IMR-90 (cell line): Measurements from ENCODE around the gene KIF25. TPM values are rescaled to one million over a fixed set of nuclear protein-coding genes. Genes with fewer than 3 reads are reported as not detected.

Experiments
- ATAC-seq: fragments of 200-7000 bp; cut with Tn5 transposase; 2 replicates; pipeline ENCODE4 v1.9.1; 2020; ENCODE audit warnings: low read depth, mild to moderate bottlenecking, moderate library complexity
- BruUV-seq: library from RNA; stranded (reverse); fragments of 400-500 nt; replicated peaks from 2 replicates; lab custom pipeline; 2021; lab: Mats Ljungman, UMichigan
- CTCF ChIA-PET: fragments of 300-600 bp; formaldehyde crosslinking; extraction: SDS; loops from one replicate; lab custom pipeline; 2021; ENCODE audit warnings: antibody characterized with exemption; lab: Yijun Ruan, JAX
- POLR2A ChIA-PET: fragments of 300-600 bp; sonication (Branson Sonifier 250); formaldehyde crosslinking; loops from one replicate; lab custom pipeline; 2022; ENCODE audit warnings: antibody characterized with exemption; ENCODE audit not compliant: unreplicated experiment; lab: Charles Lee
- DNase-seq: peaks from one replicate; pipeline ENCODE4 v3.0.0; 2013
- H2AFZ ChIP-seq: replicated peaks from 2 replicates; pipeline ENCODE3; 2013; ENCODE audit warnings: low read length, mild to moderate bottlenecking; ENCODE audit not compliant: poor library complexity
- H2AK5ac ChIP-seq: 2 replicates; pipeline ENCODE4 v1.6.1; 2013; ENCODE audit warnings: low read depth, low read length, inconsistent platforms
- H2AK9ac ChIP-seq: replicated peaks from 2 replicates; pipeline ENCODE3; 2013; ENCODE audit warnings: mild to moderate bottlenecking, low read depth, low read length, moderate library complexity; ENCODE audit not compliant: poor library complexity
- H2BK120ac ChIP-seq: 2 replicates; pipeline ENCODE4 v1.6.1; 2013; ENCODE audit warnings: low read depth, low read length, inconsistent platforms
- H2BK15ac ChIP-seq: 3 replicates; pipeline ENCODE4 v1.6.1; 2013; ENCODE audit warnings: low read depth, low read length, inconsistent platforms
- H2BK20ac ChIP-seq: 2 replicates; pipeline ENCODE4 v1.6.1; 2013; ENCODE audit warnings: low read depth, mild to moderate bottlenecking, inconsistent platforms, low read length, moderate library complexity
- H2BK5ac ChIP-seq: 2 replicates; pipeline ENCODE4 v1.6.1; 2013; ENCODE audit warnings: mild to moderate bottlenecking, low read depth, low read length, inconsistent platforms; ENCODE audit not compliant: poor library complexity, severe bottlenecking
- H3K14ac ChIP-seq: replicated peaks from 2 replicates; pipeline ENCODE4 v1.6.1; 2013; ENCODE audit warnings: low read depth, low read length, inconsistent platforms
- H3K18ac ChIP-seq: 2 replicates; pipeline ENCODE4 v1.6.1; 2013; ENCODE audit warnings: low read depth, low read length, control low read depth
- H3K23ac ChIP-seq: 2 replicates; pipeline ENCODE4 v1.6.1; 2013; ENCODE audit warnings: low read depth, low read length, inconsistent platforms
- H3K27ac ChIP-seq: 2 replicates; pipeline ENCODE4 v1.5.1; 2013; ENCODE audit warnings: mild to moderate bottlenecking, control low read depth, low read length; ENCODE audit not compliant: insufficient read depth
- H3K27me3 ChIP-seq: 2 replicates; pipeline ENCODE4 v1.6.1; 2013; ENCODE audit warnings: low read length; ENCODE audit not compliant: control insufficient read depth, insufficient read depth
- H3K36me3 ChIP-seq: 2 replicates; pipeline ENCODE4 v1.6.1; 2013; ENCODE audit warnings: low read length, mixed read lengths; ENCODE audit not compliant: control insufficient read depth, insufficient read depth
- H3K4ac ChIP-seq: 2 replicates; pipeline ENCODE4 v1.6.1; 2013; ENCODE audit warnings: low read depth, low read length, inconsistent platforms
- H3K4me1 ChIP-seq: 2 replicates; pipeline ENCODE4 v1.6.1; 2013; ENCODE audit warnings: low read length, mixed read lengths; ENCODE audit not compliant: control insufficient read depth, insufficient read depth
- H3K4me2 ChIP-seq: 2 replicates; pipeline ENCODE4 v1.6.1; 2013; ENCODE audit warnings: low read depth, mild to moderate bottlenecking, control low read depth, low read length, moderate library complexity
- H3K4me3 ChIP-seq: 2 replicates; pipeline ENCODE4 v1.5.1; 2013; ENCODE audit warnings: low read depth, mild to moderate bottlenecking, control low read depth, low read length, moderate library complexity; ENCODE audit not compliant: insufficient read depth
- H3K56ac ChIP-seq: 2 replicates; pipeline ENCODE4 v1.6.1; 2013; ENCODE audit warnings: low read length, inconsistent platforms; ENCODE audit not compliant: insufficient read depth; ENCODE audit errors: extremely low read depth
- H3K79me1 ChIP-seq, 2 experiments: 2 replicates each; pipeline ENCODE4 v1.6.1; 2013; ENCODE audit warnings: low read length in 2 of 2, inconsistent platforms in 1 of 2, low read depth in 1 of 2
- H3K9ac ChIP-seq: 2 replicates; pipeline ENCODE4 v1.6.1; 2013; ENCODE audit warnings: low read depth, low read length, control low read depth
- H3K9me1 ChIP-seq: 2 replicates; pipeline ENCODE4 v1.6.1; 2013; ENCODE audit warnings: low read length, inconsistent platforms; ENCODE audit not compliant: insufficient read depth
- H3K9me3 ChIP-seq: 2 replicates; pipeline ENCODE4 v1.6.1; 2013; ENCODE audit warnings: low read length; ENCODE audit not compliant: control insufficient read depth, insufficient read depth
- H4K20me1 ChIP-seq: 2 replicates; pipeline ENCODE4 v1.6.1; 2013; ENCODE audit warnings: low read length, inconsistent platforms; ENCODE audit not compliant: insufficient read depth
- H4K5ac ChIP-seq: 2 replicates; pipeline ENCODE4 v1.6.1; 2013; ENCODE audit warnings: mild to moderate bottlenecking, low read depth, low read length, control low read depth
- H4K8ac ChIP-seq, 2 experiments: 2 replicates each; pipeline ENCODE4 v1.6.1; 2013; ENCODE audit warnings: low read depth in 2 of 2, low read length in 2 of 2, control low read depth in 1 of 2, inconsistent platforms in 1 of 2
- H4K91ac ChIP-seq: 2 replicates; pipeline ENCODE4 v1.6.1; 2013; ENCODE audit warnings: low read depth, low read length, inconsistent platforms; ENCODE audit not compliant: insufficient read depth
- BHLHE40 ChIP-seq: fragments of 150-350 bp; IDR thresholded peaks from 2 replicates; pipeline ENCODE4 v1.6.1; 2016; ENCODE audit warnings: mild to moderate bottlenecking, low read depth, low read length
- CEBPB ChIP-seq: IDR thresholded peaks from 2 replicates; pipeline ENCODE4 v1.6.1; 2012; ENCODE audit warnings: low read depth, low read length, improper control_type of control experiment
- CHD1 ChIP-seq: IDR thresholded peaks from 2 replicates; pipeline ENCODE4 v1.6.1; 2012; ENCODE audit warnings: low read depth, low read length, improper control_type of control experiment
- CTCF ChIP-seq: conservative IDR thresholded peaks from 2 replicates; pipeline ENCODE4 v1.5.1; 2012; ENCODE audit warnings: mild to moderate bottlenecking, low read depth, low read length, improper control_type of control experiment
- ELK1 ChIP-seq: fragments of 150-350 bp; IDR thresholded peaks from 2 replicates; pipeline ENCODE4 v1.6.1; 2016; ENCODE audit warnings: low read depth, mild to moderate bottlenecking, low read length, moderate library complexity, borderline replicate concordance
- FOS ChIP-seq: fragments of 150-350 bp; IDR thresholded peaks from 2 replicates; pipeline ENCODE4 v1.6.1; 2016; ENCODE audit warnings: low read depth, low read length
- MAFK ChIP-seq: IDR thresholded peaks from 2 replicates; pipeline ENCODE4 v1.6.1; 2012; ENCODE audit warnings: low read depth, low read length, improper control_type of control experiment
- MAZ ChIP-seq: IDR thresholded peaks from 2 replicates; pipeline ENCODE4 v1.6.1; 2012; ENCODE audit warnings: low read depth, mild to moderate bottlenecking, low read length, improper control_type of control experiment, moderate library complexity, borderline replicate concordance
- MXI1 ChIP-seq: IDR thresholded peaks from 2 replicates; pipeline ENCODE4 v1.6.1; 2012; ENCODE audit warnings: low read depth, mild to moderate bottlenecking, low read length, moderate library complexity, borderline replicate concordance
- NFE2L2 ChIP-seq: fragments of 150-350 bp; IDR thresholded peaks from 2 replicates; pipeline ENCODE4 v1.6.1; 2016; ENCODE audit warnings: low read depth, mild to moderate bottlenecking, low read length
- POLR2A ChIP-seq: IDR thresholded peaks from 2 replicates; pipeline ENCODE4 v1.6.1; 2012; ENCODE audit warnings: mild to moderate bottlenecking, low read depth, low read length
- RAD21 ChIP-seq: IDR thresholded peaks from 2 replicates; pipeline ENCODE4 v1.6.1; 2012; ENCODE audit warnings: low read length, improper control_type of control experiment
- RCOR1 ChIP-seq: IDR thresholded peaks from 2 replicates; pipeline ENCODE4 v1.6.1; 2012; ENCODE audit warnings: mild to moderate bottlenecking, low read length, improper control_type of control experiment; ENCODE audit not compliant: insufficient replicate concordance
- RFX5 ChIP-seq: IDR thresholded peaks from 2 replicates; pipeline ENCODE4 v1.8.0; 2012; ENCODE audit warnings: low read depth, mild to moderate bottlenecking, low read length, moderate library complexity
- SMC3 ChIP-seq: fragments of 150-350 bp; IDR thresholded peaks from 2 replicates; pipeline ENCODE4 v1.6.1; 2016; ENCODE audit warnings: low read depth, mild to moderate bottlenecking, antibody characterized with exemption, low read length, moderate library complexity
- USF2 ChIP-seq: fragments of 150-350 bp; IDR thresholded peaks from 2 replicates; pipeline ENCODE4 v1.6.1; 2017; ENCODE audit warnings: mild to moderate bottlenecking, antibody characterized with exemption, low read length, low read depth
- WGBS, 2 experiments: methylation state at CpG; one replicate each; pipeline versions ENCODE4 v1.1.5 to v1.1.7; 2013; ENCODE audit warnings: missing lambda C conversion rate in 2 of 2; ENCODE audit not compliant: insufficient read length in 1 of 2; ENCODE audit errors: extremely low coverage in 2 of 2; 5-methylcytosine and 5-hydroxymethylcytosine counted together
- dilution Hi-C: fragments of 300-500 bp; cut with HindIII; formaldehyde crosslinking; loops from one replicate; pipeline ENCODE4 v1.14.3; 2018; ENCODE audit warnings: low sequenced_read_pairs; ENCODE audit not compliant: unreplicated experiment
- in situ Hi-C: fragments of 300-500 bp; cut with MboI; formaldehyde crosslinking; loops from 3 replicates; pipeline ENCODE4 v1.14.3; 2019; ENCODE audit warnings: low sequenced_read_pairs, inconsistent platforms, mixed read lengths
- intact Hi-C: fragments of 100-400 bp; cut with micrococcal nuclease; formaldehyde crosslinking; loops from 2 replicates; pipeline ENCODE4 v1.10.0; 2022
- polyA plus RNA-seq, 3 experiments: library from polyadenylated mRNA; depleted of rRNA; stranded (reverse); fragments of >200 nt; gene quantifications; 2 replicates each; pipeline ENCODE4 v1.2.3, GENCODE V29; 2012; ENCODE audit warnings: low replicate concordance in 1 of 3
- total RNA-seq: library from RNA; depleted of rRNA; stranded (reverse); fragments of >200 nt; gene quantifications from 2 replicates; pipeline ENCODE4 v1.2.3, GENCODE V29; 2012

Gene KIF25
- total and polyA plus RNA-seq, 2 of the 4 experiments (the other 2 are of a cell fraction): not detected

GRCh38 chr6:168057836-168058235 lies 60.4 kb downstream of the KIF25 start:
- POLR2A ChIA-PET: no interaction called here
- Histone ChIP-seq H2BK20ac (no peak overlapping the region), H4K5ac (no peak overlapping the region), H3K79me1 (no peaks in the 10 kb centered on the region), H4K20me1 (no peaks in the 10 kb centered on the region), H3K9me3 (no peaks in the 10 kb centered on the region), H2BK120ac (no peak overlapping the region), H3K27ac (no peak overlapping the region), H3K23ac (no peak overlapping the region), H3K4me3 (no peak overlapping the region), H3K36me3 (no peaks in the 10 kb centered on the region), H4K91ac (no peak overlapping the region), H3K4me1 (0 out of 2 replicates have a peak, but pooled peaks cover 1% of the 10 kb centered on the region), H2AFZ (no peak overlapping the region), H4K8ac (no peak overlapping the region), H3K4me2 (no peak overlapping the region), H3K56ac (no peak overlapping the region), H2AK5ac (no peak overlapping the region), H2AK9ac (no peak overlapping the region), H2BK5ac (no peak overlapping the region), H3K9ac (no peak overlapping the region), H2BK15ac (no peak overlapping the region), H3K14ac (no peak overlapping the region), H3K4ac (no peak overlapping the region), H3K18ac (no peak overlapping the region), H3K27me3 (no peaks in the 10 kb centered on the region; the same call in 1 of the 2 replicates), H3K9me1 (no peaks in the 10 kb centered on the region)
- DNase-seq (no peak), ATAC-seq (no peak)
- BruUV-seq: no TSS peak
- no peak for TF ChIP-seq MXI1
- no peak for TF ChIP-seq SMC3
- no peak for TF ChIP-seq RFX5
- TF ChIP-seq CHD1: no peak
- no peak for TF ChIP-seq FOS
- no peak for TF ChIP-seq BHLHE40
- no peak for TF ChIP-seq RAD21
- TF ChIP-seq RCOR1: no peak
- no peak for TF ChIP-seq NFE2L2
- no peak for TF ChIP-seq POLR2A
- no peak for TF ChIP-seq USF2
- TF ChIP-seq MAZ: no peak
- no peak for TF ChIP-seq CEBPB
- no peak for TF ChIP-seq ELK1
- no peak for TF ChIP-seq MAFK
- TF ChIP-seq CTCF: no peak
- CTCF ChIA-PET: no interaction called here
- WGBS, 2 experiments: 97% methylated on average over 8 of the region's 14 CpGs; no CpG with 5 or more reads in 1 of the 2 experiments
- in situ Hi-C loops (no loop called here), dilution Hi-C loops (no loop called here), intact Hi-C loops (no loop called here)
